GM19438 (cell line): Measurements from ENCODE around the gene COX8A.
"Not testable (repeated sequence)": the region's sequence is repeated elsewhere in the genome, so short reads cannot be mapped to it uniquely, and the experiment has no call there.

ENCODE experiments used
- ATAC-seq: cut with Tn5 transposase; IDR thresholded peaks from one replicate; pipeline ENCODE4 v1.9.1; 2021; ENCODE audit warnings: low read depth; ENCODE audit not compliant: unreplicated experiment

COX8A gene, protein sequence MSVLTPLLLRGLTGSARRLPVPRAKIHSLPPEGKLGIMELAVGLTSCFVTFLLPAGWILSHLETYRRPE

DNA sequence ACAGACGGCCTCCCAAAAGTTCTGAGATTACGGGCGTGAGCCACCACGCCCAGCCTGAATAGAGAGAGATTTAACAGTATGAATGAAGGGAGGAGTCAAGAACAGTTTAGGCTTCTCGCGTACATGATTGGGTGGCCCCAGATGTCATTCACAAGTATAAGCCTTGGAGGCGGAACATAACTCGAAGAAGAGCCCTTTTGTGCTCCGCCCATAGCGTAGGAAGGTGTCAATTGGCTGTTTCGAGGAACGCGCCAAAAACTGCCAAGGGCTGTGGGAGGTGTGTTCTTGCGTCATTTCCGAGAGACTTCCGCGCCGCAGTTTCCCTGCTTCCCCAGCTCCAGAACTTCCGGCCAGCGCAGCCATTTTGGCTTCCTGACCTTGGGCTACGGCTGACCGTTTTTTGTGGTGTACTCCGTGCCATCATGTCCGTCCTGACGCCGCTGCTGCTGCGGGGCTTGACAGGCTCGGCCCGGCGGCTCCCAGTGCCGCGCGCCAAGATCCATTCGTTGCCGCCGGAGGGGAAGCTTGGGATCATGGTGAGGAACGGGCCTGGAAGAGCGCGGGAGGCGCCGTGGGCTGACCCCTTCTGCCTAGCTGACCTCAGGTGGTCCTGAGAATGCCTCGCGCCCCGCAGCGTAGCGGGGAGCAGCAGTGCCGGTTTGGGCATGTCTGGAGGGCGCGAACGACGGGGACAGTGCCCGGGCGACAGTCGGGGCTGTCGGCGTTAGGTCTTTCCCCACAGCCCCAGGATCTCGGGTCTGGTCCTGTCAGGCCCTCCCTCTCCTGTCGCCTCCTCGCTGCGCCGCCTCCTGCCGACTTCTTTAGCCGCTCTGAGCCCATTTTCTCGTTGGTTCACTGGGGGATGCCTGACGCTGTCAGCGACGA is at the start of gene COX8A:
Gene COX8A (plus strand): TSS at position 362 of the 885 bp plus-strand sequence. CDS start 61 bp downstream, at position 423.
- ATAC-seq: peak; percentile 97

DNA sequence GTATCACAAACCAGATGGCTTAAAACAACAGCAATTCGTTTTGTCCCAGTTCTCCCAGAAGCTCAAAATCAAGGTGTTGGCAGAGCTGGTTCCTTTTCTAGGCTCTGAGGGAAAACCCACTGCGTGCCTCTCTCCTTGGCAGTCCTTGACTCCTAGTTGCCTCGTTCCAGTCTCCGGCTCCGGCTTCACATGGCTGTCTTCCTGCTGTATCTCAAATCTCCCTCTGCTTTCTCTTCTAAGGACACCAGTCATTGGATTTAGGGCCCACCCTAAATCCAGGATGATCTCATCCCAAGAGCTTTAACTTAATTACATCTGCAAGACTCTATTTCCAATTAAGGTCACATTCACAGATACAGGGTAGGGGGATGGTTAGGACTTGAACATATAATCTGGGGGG is 44.8 kb upstream of the COX8A start:
- no peak for ATAC-seq

GRCh38 chr11:63931045-63931444 is 43.4 kb upstream of the COX8A start:
- ATAC-seq: no peak

- ATAC-seq: no peak
Measured at GRCh38 chr11:63931876-63932275, 42.5 kb upstream of the COX8A start.

DNA sequence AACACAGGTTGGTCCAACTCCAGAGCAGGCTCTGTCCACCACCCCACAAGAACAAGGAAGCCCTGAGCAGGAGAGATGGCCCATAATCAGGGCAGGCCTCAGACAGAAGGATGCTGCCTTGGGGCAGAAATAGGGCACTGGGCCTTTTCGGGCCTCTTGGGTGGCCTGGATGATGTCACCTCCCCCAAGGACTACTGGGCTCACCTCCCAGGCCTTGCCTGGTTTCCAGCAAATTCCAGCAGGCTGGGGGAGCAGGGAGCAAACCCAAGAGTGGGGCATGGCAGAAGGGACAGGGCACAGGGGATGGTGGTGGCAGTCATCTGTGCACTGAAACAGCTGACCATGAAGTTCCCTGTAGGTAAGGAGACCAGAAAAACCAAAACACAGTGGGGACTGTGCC is 41.0 kb upstream of the COX8A start:
- no peak for ATAC-seq

DNA sequence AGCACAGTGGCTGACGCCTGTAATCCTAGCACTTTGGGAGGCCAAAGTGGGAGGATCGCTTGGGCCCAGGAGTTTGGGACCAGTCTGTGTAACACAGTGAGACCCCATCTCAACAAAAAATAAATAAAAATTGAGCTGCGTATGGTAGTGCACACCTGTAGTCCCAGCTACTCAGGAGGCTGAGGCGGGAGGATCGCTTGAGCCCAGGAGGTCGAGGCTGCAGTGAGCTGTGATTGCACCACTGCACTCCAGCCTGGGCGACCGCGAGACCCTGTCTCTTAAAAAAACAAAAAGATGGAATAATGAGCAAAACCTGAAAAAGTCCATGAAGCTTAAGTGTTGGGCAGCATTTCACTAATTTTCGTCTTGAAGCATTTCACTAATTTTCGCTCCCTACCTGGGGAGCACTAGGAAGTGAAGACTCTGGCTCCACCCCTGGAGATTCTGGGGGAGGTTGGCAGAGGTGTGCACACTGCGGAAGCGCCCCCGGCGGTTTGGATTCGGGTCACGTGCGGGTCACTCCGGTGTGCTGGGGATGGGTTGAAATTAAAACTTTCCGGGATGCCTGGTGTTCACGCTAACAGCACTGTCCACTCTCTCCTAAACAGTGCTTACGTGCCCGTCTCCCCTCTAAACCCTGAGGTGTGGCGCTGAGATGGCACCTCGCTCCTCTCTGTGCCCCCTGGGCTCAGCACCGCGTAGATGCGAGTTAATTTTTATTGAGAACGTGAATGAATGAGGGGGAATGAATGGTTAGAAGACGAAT is 36.5 kb upstream of the COX8A start:
- peak; percentile 18 for ATAC-seq

DNA sequence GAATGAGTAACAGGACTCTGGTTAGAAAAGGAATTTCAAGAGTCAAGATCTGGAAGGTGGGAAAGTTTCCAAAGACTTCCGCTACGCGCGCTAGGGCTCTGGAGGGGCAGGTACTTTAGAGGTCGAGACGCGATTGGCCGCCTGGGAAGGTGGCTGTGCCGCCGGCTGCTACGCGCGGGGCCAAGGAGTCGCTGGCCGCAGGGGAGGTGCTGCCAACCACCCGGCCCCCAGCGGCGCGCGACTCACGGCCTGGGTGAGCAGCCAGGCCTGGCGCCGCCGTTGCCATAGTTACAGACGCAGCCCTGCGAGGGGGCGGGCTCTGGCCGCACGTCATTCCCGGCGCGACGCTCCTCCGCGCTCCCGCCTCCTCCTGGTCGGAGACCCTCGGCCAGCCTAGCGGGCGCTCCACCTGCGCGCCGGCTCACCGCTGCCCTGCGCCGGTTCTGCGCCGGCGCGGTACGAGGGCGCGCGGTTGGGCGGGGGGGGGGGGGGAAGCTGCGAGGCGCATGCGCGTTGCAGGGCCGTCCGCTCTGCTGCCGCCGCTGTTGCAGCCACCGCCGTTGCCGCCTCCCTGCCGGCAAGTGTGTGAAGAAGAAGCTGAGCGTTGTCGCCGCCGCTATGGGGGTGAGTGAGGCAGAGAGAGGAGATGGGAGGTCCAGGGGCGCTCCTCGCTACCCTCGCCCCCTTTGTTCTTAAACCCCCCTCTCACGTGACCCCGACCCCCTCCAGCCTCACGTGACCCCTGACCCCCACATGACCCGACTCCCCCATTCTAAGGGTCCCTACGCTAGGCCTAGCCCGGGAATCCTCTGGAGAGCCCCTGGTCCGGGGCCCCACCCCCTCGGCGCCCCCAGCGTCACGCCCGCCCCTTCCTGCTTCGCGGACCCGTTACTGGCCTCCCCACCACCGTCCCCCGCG is 35.7 kb upstream of the COX8A start, which contains the start of gene NAA40:
Gene NAA40 (plus strand): TSS at position 524 of the 918 bp plus-strand sequence. CDS start 95 bp downstream, at position 619.
- peak; percentile 88 for ATAC-seq

GRCh38 chr11:63939397-63939891 is 35.0 kb upstream of the COX8A start:
- ATAC-seq: no peak

DNA sequence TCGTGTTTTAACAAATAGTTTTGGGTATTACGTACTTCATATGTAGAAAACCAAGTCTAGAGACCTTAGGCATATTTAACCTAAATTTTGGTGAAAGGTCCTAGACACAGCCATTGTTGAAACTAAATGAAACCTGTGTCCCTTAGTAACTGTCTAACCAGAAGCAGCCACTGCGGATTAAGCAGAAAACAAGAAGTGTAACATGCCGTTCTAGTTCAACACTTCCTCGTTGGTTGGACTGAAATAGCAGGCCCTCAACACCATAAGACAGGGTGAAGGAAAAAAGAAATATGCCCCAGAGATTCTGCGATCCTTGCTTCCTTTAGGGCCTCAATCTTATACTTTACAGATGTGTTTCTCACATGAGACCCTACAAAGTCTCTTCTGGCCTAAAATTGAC is 33.6 kb upstream of the COX8A start:
- no peak for ATAC-seq

GRCh38 chr11:63941901-63942300 is 32.5 kb upstream of the COX8A start:
- ATAC-seq: no peak

GRCh38 chr11:63942803-63943202 is 31.6 kb upstream of the COX8A start:
- ATAC-seq: no peak

DNA sequence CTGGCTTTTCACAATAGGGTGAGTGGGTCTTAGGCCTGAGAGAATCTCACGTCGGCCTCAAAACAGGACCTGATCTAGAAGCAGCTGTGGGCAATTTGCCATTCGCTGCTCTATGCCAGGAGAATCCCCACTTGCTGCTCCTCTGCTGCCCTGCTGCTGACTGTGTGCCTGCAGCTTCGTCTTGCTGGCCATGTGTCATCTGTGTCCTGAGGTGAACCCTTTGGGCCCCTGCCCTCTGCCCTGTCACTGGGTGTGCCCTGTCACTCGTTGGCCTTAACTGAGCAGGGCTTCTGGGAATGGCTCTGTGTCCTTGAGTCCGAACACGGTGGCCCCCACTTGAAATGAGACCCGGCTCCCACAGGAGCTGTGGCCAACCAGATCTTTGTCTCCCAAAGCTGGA is 29.4 kb upstream of the COX8A start:
- ATAC-seq: no peak

- ATAC-seq: no peak
Measured at GRCh38 chr11:63945477-63946163, 28.8 kb upstream of the COX8A start.

DNA sequence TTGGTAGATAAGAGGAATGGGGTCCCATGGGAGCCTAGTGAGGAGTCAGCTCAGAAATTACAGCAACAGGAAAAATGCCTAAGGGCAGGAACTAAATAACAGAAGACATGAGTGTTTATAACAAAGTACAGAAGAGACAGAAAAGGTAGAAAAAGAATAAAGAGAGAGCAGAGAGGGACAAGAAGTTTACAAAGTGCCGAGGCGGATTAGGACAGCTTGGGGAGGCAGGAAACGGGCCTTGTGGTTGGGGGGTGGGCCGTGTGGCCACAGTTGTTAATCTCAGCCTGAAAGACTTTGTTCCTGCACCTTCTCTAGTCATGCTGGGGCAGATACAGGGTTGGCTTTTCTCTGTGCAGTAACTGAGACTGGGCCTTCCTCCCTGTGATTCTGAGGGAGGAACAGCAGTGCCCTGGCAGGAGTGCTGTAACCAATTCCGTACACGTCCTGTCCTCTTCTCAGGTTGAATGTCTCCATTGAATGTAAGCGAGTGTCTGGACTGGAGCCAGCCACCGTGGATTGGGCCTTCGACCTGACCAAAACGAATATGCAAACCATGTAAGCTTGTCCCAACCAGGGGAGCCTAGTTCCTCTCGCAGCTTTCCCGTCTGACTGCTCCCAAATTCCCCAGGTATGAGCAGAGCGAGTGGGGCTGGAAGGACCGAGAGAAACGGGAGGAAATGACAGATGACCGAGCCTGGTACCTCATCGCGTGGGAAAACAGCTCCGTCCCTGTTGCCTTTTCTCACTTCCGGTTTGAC is 22.5 kb upstream of the COX8A start:
- no peak for ATAC-seq

DNA sequence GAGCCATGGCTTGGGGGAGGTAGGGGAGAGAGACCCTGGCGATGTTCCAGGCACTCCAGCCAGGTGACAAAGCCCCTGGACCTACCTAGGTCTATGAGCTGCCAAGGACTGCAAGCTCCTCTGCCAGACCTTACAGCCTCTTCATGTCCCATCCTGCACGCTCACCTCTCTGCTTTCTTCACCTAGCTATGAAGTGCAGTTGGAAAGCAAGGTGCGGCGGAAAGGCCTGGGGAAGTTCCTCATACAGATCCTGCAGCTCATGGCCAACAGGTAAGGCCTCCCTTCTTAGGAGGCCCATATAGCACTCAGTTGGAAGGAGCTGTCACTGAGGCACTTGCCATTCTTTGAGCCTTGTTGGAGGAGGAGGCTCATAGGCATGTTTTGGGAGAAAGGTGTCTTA is 21.9 kb upstream of the COX8A start:
- no peak for ATAC-seq

DNA sequence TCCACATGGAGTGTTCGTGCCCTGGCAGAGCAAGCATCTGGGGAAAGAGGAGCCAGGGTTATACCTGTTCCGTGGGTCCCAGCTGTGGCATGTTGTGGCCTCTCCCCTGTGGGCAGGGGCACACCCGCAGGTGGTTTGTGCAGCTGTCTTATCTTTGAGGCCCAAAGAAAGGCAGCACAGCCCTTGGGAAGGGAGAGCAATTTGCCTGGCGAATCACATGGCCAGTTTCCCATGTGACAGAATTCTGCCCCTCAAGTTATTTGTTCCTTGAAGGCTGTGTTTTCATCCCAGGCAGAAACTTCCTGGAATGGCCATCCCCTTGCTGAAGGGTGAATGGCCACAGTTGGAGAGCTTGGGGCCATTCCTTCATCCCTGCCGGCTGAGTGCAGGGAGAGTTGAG is 16.4 kb upstream of the COX8A start:
- ATAC-seq: no peak

DNA sequence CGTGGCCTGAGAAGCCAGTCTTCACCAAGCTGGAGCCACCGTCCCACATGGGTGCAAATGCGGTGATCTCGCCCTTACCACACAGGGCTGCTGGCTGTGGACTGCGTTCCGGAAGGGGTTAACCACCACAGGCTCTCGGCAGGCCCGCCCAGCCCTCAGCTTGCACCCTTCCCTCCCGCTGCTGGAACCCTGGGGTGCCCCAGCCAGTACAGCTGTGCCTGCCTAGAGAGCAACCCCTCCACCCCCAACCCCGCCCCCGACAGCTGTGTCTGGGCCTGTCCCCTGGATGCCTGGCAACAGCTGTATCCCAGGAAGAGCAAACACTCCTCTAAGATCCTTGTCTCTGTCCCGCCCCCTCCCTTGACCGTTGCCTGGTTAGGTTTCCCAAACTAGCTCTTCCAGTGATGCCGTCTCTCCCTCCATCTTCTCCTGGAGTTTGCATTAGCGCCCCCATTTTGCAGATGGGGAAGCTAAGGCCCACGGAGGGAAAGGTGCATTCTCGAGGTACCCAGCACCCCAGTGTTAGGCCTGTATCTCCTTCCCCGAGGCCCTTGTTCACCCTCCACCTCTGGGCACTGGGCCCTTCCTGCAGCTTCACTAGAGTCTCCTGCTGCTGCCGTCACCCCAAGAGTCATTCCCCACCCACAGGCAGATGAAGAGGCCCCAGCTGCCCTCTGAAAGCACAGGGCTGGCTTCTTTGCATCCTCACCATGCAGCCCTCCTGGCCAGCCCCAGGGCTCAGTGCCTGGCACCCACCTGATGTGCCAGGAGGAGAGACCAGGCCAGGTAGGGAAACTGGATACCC is 12.6 kb upstream of the COX8A start:
- ATAC-seq: no peak

DNA sequence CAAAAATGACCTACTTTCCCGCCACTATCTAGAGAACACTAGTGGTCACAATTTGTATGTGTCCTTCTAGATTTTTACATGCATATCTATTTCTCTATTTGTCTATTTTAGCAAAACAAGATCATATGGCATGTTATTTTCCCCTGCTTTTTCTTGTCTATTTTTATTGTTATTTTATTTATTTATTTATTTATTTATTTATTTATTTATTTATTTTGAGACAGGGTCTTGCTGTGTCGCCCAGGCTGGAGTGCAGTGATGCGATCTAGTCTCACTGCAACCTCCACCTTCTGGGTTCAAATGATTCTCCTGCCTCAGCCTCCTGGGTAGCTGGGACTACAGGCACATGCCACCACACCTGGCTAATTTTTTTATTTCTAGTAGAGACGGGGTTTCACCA is 10.5 kb upstream of the COX8A start:
- ATAC-seq: not testable (repeated sequence)
